Neuron (in vitro differentiated cells): Measurements from ENCODE around the gene STUM.

Experiments used
- H2AFZ ChIP-seq: one replicate; pipeline ENCODE4 v1.6.1; 2013; ENCODE audit warnings: low read depth, mild to moderate bottlenecking, inconsistent platforms, low read length, moderate library complexity
- H3K27me3 ChIP-seq: one replicate; pipeline ENCODE4 v1.6.1; 2013; ENCODE audit warnings: low read length; ENCODE audit not compliant: insufficient read depth
- H3K36me3 ChIP-seq: one replicate; pipeline ENCODE4 v1.6.1; 2013; ENCODE audit warnings: low read length; ENCODE audit not compliant: insufficient read depth
- H3K4me1 ChIP-seq: one replicate; pipeline ENCODE4 v1.6.1; 2013; ENCODE audit warnings: low read length; ENCODE audit not compliant: insufficient read depth
- H3K4me3 ChIP-seq: 2 replicates; pipeline ENCODE4 v1.5.1; 2013; ENCODE audit warnings: mild to moderate bottlenecking, low read length, moderate library complexity
- H3K9me3 ChIP-seq: one replicate; pipeline ENCODE4 v1.6.1; 2013; ENCODE audit warnings: low read length

STUM gene

GRCh38 chr1:226601456-226601855 lies 52.9 kb downstream of the STUM start:
- no peaks in the 10 kb centered on the region for H3K36me3 ChIP-seq
- no peaks in the 10 kb centered on the region for H3K9me3 ChIP-seq
- no peak overlapping the region for H3K4me3 ChIP-seq
- H3K4me1 ChIP-seq: no peaks in the 10 kb centered on the region
- H2AFZ ChIP-seq: no peak overlapping the region
- H3K27me3 ChIP-seq: peaks cover 15% of the 10 kb centered on the region

- Histone ChIP-seq H2AFZ (no peak overlapping the region), H3K36me3 (no peaks in the 10 kb centered on the region), H3K9me3 (no peaks in the 10 kb centered on the region), H3K27me3 (peaks cover 25% of the 10 kb centered on the region), H3K4me3 (no peak overlapping the region), H3K4me1 (no peaks in the 10 kb centered on the region)
These were observed 53.8 kb downstream of the STUM start for GRCh38 chr1:226602186-226603021.

DNA sequence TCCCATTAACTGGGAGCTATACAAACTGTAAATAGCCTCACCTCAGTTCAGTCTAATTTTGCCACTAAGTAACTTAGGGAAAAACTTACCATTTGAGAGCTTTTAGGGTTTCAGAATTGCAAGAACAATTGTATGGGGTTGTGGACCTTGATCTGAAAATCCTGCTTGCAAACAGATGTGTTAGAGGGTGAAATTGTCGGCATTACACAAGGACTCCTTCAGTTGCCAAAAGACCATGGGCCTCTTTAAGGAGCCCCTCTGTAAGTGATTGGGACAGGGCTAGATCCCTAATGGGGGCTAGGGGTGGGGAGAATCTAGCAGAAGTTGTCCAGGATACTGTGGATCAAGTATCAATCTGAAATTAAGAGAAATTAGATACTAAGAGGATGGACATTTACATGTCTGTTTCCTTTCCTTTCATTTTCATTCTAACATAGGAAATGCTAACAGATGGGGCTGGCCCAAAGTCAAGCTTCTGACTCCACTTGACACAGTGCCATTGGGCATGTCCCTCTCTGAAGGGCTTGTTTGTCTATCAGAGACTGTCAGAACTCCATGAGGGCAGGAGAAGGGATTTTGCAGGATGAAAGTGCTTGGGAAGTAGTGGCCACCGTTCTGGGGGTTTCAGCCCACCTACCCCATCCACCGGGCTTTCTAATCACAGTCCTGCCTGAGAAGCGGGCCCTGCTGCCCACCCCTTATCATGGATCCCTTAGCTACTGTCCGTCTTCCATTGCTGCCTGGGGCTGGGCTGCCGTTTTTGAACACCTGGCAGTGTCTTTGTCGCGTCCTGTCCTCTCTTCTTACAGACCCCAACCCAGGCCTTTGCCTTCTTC lies 54.7 kb downstream of the STUM start:
- Histone ChIP-seq H3K4me1 (no peaks in the 10 kb centered on the region), H3K36me3 (no peaks in the 10 kb centered on the region), H3K9me3 (no peaks in the 10 kb centered on the region), H2AFZ (no peak overlapping the region), H3K27me3 (peaks cover 31% of the 10 kb centered on the region), H3K4me3 (no peak overlapping the region)

DNA sequence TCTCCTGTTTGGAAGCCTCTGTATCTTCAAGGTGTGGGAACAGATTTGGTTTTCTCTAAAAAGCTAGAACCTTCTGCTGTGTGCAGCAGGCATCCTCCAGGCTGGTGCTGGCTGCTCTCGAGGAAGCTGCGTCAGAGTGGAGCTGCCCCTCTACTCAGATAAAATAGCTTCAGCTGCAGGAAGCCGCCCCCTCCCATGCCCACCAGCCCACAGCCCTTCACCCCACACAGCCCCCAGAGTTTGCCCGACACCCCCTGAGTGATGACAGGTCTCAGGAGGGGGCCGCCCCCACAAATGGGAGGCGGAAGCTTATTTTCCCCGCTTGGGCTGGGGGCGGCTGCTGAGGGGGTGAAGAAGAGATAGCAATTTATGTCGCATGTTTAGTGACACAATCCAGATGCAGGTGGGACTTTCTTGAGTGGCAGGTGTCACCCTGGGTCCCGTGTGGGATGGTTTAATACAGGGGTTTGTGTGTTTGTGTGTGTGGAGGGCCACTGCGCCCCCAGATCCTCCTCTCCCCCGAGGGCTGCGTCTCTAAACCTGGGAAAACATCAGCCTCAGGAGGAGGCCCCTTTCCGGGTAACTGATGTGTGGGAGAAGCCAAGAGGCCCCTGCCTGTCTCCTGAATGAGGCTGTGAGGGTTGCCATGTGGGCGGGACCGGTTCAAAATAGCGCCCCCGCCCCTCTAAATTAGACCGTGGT lies 55.4 kb downstream of the STUM start:
- H2AFZ ChIP-seq: no peak overlapping the region
- H3K27me3 ChIP-seq: peaks cover 31% of the 10 kb centered on the region
- no peaks in the 10 kb centered on the region for H3K9me3 ChIP-seq
- no peaks in the 10 kb centered on the region for H3K36me3 ChIP-seq
- H3K4me3 ChIP-seq: no peak overlapping the region
- H3K4me1 ChIP-seq: no peaks in the 10 kb centered on the region

DNA sequence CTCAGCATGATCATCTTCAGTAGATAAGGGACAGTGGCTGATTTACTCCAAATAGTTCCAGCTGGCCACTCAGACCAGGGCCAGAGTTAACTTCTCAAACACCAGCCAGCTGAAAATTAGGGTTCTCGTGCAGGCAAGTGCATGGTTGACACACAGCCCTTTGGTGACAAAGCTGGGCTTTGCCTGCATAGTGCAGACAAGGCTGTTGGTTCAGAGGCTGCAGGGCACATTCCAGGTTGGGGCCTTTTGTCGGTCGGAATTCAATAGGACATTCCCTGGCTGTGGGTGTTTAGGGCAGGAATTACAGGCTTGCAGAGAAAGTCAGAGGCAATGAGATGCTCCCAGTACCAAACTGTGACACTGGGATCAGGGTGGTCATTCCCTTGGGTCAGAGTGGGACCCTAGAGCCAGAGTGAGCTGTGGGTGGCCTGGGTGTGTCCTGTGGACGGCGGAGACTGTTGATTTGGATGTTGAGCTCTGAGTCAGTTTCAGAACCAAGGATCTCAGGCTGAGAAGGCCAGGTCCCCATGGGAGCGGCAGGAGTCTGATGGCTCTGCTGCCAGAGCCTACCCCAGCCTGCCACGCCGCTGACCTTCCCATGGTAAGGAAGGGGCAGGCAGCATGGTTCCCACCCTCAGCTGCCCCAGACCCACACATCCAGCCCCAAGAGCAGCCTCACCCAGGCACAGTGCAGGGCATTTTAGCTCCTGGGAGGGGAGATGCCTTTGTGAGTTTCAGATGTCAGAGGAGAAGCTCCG lies 56.2 kb downstream of the STUM start:
- Histone ChIP-seq H3K4me1 (no peaks in the 10 kb centered on the region), H3K36me3 (no peaks in the 10 kb centered on the region), H2AFZ (no peak overlapping the region), H3K9me3 (no peaks in the 10 kb centered on the region), H3K27me3 (peaks cover 32% of the 10 kb centered on the region), H3K4me3 (no peak overlapping the region)

GRCh38 chr1:226605318-226605950 lies 56.9 kb downstream of the STUM start:
- Histone ChIP-seq H3K9me3 (no peaks in the 10 kb centered on the region), H3K36me3 (no peaks in the 10 kb centered on the region), H3K27me3 (peaks cover 37% of the 10 kb centered on the region), H3K4me1 (no peaks in the 10 kb centered on the region), H2AFZ (no peak overlapping the region), H3K4me3 (no peak overlapping the region)

DNA sequence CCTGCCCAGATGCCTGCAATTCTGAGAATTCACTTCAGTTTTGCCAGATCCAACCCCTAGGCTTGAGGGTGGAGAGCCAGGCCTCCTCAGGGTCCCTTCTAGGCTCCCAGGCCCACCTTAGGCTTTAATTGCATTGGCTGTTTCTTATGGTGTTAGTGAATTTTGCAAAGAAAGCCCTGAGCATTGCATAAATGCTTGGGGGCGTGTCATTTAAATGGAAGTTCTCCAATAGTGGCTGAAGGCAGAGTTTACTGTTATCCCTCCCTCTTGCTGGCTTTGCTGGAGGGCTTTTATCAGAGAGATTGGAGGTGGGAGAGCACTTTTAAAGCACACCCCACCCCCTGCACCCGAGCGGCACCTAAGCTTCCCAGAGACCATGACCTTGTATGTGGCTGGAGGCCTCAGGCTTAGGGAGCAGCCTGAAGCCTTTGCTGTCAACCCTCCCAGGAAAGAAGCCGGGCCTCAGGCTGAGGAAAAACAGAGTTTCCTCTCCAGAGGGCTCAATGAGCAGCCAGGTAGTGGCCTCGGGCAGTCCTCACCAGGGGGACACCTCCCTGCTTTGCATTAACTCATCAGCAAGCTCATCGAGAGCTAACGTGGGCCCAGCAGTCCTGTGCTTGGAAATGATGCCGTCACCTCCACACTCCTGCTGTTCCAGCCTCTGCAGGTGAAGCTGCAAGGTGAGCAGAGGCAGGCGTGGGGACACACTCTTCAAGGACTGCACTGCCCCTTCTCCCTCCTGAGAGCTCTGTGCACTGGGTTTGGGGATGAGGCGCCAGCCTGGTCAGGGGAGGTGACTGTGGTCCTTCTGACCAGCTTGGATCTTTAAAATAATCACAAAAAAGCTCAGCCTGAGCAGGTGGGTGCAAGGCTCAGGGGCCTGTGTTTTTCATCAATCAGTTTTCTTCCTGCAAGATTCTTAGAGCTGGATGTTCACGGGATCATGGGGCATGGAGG lies 58.0 kb downstream of the STUM start:
- Histone ChIP-seq H2AFZ (no peak overlapping the region), H3K4me3 (no peak overlapping the region), H3K9me3 (no peaks in the 10 kb centered on the region), H3K4me1 (no peaks in the 10 kb centered on the region), H3K27me3 (peaks cover 37% of the 10 kb centered on the region), H3K36me3 (no peaks in the 10 kb centered on the region)

GRCh38 chr1:226607268-226607660 lies 58.7 kb downstream of the STUM start:
- H3K9me3 ChIP-seq: no peaks in the 10 kb centered on the region
- no peaks in the 10 kb centered on the region for H3K4me1 ChIP-seq
- no peaks in the 10 kb centered on the region for H3K36me3 ChIP-seq
- no peak overlapping the region for H2AFZ ChIP-seq
- no peak overlapping the region for H3K4me3 ChIP-seq
- peaks cover 37% of the 10 kb centered on the region for H3K27me3 ChIP-seq

- Histone ChIP-seq H3K27me3 (peaks cover 34% of the 10 kb centered on the region), H3K9me3 (no peaks in the 10 kb centered on the region), H3K4me3 (no peak overlapping the region), H2AFZ (no peak overlapping the region), H3K4me1 (no peaks in the 10 kb centered on the region), H3K36me3 (no peaks in the 10 kb centered on the region)
These were observed 59.3 kb downstream of the STUM start for GRCh38 chr1:226607821-226608220.

DNA sequence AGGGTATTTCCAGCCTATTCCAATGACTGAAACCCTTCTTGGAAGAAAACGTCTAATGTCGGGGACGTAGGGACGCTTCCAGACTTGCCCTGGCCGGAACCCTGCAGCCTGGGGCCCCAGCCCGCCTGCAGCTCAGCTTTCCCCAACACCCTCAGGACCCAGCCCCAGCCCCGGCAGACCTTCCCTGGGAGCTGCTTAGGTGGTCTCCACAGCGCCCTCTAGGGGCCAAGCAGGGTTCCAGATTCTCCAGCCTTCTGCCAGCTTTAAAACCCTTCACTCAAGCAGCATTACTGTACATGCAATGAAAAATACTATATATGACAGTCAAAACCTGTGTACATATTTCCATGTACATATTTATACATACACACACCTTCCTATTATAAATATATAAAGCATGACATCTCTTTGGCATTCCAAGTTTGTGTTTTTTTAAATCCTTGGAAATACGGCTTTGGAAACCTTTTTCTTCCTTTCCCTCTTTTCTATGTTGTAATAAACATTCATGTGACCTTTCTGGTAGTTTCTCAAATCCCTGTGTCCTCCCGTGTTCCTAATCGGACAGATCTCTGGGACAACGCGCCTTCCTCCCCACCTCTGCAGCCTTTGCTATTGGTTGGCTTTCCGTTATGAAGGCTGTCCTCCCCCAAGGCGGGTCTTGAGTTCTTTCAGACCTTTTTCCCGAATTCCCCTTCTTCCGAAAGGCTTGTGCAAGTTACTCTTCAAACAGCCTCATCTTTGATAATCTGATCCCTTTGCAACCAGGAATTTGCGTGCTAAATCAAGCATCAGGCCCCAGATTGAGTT lies 60.3 kb downstream of the STUM start:
- H3K9me3 ChIP-seq: no peaks in the 10 kb centered on the region
- no peak overlapping the region for H3K4me3 ChIP-seq
- no peaks in the 10 kb centered on the region for H3K36me3 ChIP-seq
- peaks cover 32% of the 10 kb centered on the region for H3K27me3 ChIP-seq
- H3K4me1 ChIP-seq: no peaks in the 10 kb centered on the region
- H2AFZ ChIP-seq: no peak overlapping the region

DNA sequence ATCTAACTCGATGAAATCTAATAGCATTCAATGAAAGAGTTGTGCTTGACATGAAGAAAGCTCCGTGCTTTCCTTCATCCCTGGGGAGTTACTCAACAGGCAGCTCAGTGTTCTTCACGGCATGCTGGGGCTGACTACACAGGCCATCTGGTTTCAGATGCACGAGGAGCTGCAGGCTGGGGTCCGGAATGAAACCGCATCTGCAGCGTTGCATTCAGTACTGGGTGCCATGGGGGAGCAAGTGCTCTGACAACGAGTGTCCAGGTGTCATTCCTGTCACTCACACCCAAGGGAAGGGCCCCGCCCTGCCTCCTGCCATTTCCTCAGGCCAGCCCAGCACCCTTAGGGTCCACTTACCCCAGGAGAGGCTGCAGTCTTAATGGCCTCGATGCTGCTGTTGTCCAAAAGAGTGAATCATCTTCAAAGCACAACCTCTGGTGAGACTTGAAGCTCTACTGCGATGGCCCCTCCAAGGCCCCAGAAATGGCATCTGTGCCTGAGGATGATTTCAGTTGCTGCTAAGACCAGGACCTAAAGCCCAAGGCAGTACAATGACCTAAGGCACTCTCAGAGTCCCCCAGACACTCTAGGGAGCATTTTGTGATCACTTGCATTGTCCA lies 61.4 kb downstream of the STUM start:
- H3K4me1 ChIP-seq: no peaks in the 10 kb centered on the region
- H3K9me3 ChIP-seq: no peaks in the 10 kb centered on the region
- no peaks in the 10 kb centered on the region for H3K36me3 ChIP-seq
- no peak overlapping the region for H3K4me3 ChIP-seq
- no peak overlapping the region for H2AFZ ChIP-seq
- H3K27me3 ChIP-seq: peaks cover 32% of the 10 kb centered on the region
